ENCODE results near the gene NRG2.
A peak's percentile ranks its signal among the peaks of the same experiment; 100 is the strongest.

The NRG2 gene

GRCh38 chr5:139872851-139873794, 170.0 kb downstream of the NRG2 start:
- DNase-seq = no peak

- no peak for DNase-seq
These were observed 170.9 kb downstream of the NRG2 start for GRCh38 chr5:139872052-139872766.

- DNase-seq = no peak
These were observed 171.5 kb downstream of the NRG2 start for GRCh38 chr5:139871614-139872013.

- no peak for DNase-seq
These were observed 172.4 kb downstream of the NRG2 start for GRCh38 chr5:139870677-139871076.

GRCh38 chr5:139869042-139869790, 173.9 kb downstream of the NRG2 start:
- DNase-seq = no peak

GRCh38 chr5:139867581-139867980, 175.5 kb downstream of the NRG2 start:
- no peak for DNase-seq

- no peak for DNase-seq
These were observed 176.0 kb downstream of the NRG2 start for GRCh38 chr5:139867109-139867508.

- no peak for DNase-seq
These were observed 178.2 kb downstream of the NRG2 start for GRCh38 chr5:139864716-139865483.

- DNase-seq = peak; percentile 30
These were observed 179.1 kb downstream of the NRG2 start for GRCh38 chr5:139863855-139864558.

GRCh38 chr5:139863361-139863760, 179.7 kb downstream of the NRG2 start:
- DNase-seq = no peak

- no peak for DNase-seq
These were observed 180.3 kb downstream of the NRG2 start for GRCh38 chr5:139862803-139863202.

GRCh38 chr5:139862313-139862712, 180.8 kb downstream of the NRG2 start:
- no peak for DNase-seq

- DNase-seq = no peak
These were observed 181.3 kb downstream of the NRG2 start for GRCh38 chr5:139861889-139862207.

GRCh38 chr5:139861021-139861888, 181.8 kb downstream of the NRG2 start:
- DNase-seq = no peak

- DNase-seq = no peak
These were observed 184.1 kb downstream of the NRG2 start for GRCh38 chr5:139859013-139859412.

GRCh38 chr5:139856714-139857113, 186.4 kb downstream of the NRG2 start:
- no peak for DNase-seq

GRCh38 chr5:139855946-139856540, 187.1 kb downstream of the NRG2 start:
- no peak for DNase-seq

- DNase-seq = no peak
These were observed 187.6 kb downstream of the NRG2 start for GRCh38 chr5:139855451-139855850.

- no peak for DNase-seq
These were observed 188.1 kb downstream of the NRG2 start for GRCh38 chr5:139854953-139855352.

GRCh38 chr5:139854029-139854605, 189.0 kb downstream of the NRG2 start:
- no peak for DNase-seq
